Raji (cell line): Measurements from ENCODE around the gene PRKG1.

Experiments
- POLR2A ChIP-seq: IDR thresholded peaks from 2 replicates; pipeline ENCODE4 v1.6.1; 2011; ENCODE audit warnings: low read depth, low read length, control low read depth; ENCODE audit not compliant: insufficient read depth

PRKG1 gene

GRCh38 chr10:51711519-51711891 lies 637.2 kb downstream of the PRKG1 start:
- TF ChIP-seq POLR2A, result no peak

GRCh38 chr10:51716981-51717380 lies 642.7 kb downstream of the PRKG1 start:
- TF ChIP-seq POLR2A, result no peak

- TF ChIP-seq POLR2A, result no peak
Observed at GRCh38 chr10:51718804-51719291, 644.6 kb downstream of the PRKG1 start.

- TF ChIP-seq POLR2A, result no peak
Observed at GRCh38 chr10:51724038-51724437, 649.8 kb downstream of the PRKG1 start.

DNA sequence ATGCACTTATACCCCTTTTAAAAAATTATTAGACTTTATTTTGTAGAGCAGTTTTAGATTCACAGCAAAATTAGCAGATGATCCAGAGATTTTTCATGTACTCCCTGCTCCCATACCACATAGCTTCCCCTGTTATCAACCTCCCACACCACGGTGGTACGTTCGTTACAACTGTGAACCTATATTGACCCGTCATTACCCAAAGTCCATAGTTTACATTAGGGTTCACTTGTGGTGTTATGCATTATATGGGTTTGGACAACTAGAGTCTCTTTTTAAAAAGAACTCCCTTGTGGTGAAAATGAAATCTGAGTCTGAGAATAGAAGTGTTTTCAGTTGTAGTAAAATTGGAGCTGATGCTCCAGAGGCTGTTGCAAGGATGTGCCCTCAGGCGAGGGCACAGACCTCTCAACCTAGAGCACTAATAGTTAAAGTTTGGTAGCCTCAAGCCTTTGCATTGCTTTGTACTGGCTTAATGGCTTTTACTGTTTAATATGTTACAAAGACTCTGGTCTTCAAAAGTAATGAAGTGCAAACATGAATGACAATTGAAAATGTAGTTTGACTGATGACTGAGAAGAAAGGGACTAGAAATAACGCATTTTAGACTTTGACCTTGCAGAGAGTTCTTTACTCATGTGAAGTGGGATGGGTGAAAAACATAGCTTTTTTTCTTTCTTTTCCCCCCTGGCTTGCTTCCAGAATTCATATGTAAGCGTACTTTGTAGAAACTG lies 655.7 kb downstream of the PRKG1 start:
- TF ChIP-seq POLR2A, result no peak

DNA sequence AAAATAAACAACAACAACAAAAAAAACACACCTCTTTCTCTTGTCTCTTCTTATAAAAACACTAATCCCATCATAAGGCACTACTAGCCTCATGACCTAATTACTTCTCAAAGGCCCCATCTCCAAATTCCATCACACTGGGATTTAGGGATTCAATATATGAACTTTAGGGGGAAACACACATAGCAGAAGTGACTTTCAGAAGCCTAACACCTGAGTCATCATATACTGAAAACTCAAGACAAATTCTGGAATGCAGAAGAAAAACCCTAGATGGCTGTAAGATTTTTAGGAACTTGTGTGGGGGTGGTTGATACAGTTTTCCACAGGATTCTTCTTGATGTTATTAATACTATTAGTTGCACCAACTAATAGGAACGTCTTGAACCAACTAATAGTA lies 658.8 kb downstream of the PRKG1 start:
- no peak for TF ChIP-seq POLR2A

DNA sequence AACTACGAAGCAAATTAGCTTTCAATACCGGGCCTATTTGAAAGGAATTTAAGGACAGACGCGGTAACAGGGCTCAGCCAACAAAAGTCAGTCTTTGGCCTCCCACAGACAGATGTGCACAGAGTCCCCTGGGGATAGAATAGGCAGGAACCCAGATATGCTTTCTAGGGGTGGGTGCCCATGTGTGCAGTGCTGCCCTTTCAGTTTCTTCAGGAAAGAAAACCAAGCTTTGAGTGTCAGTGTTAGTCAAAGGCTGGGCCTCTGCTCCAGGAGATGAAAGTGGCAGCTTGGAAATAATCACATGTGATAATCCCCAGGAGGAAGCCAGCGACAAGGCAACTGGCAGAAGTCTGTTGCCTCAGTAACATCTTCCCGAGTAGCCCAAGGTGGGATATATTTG lies 668.9 kb downstream of the PRKG1 start:
- TF ChIP-seq POLR2A, result no peak

- no peak for TF ChIP-seq POLR2A
Observed at GRCh38 chr10:51744235-51745000, 670.1 kb downstream of the PRKG1 start.

DNA sequence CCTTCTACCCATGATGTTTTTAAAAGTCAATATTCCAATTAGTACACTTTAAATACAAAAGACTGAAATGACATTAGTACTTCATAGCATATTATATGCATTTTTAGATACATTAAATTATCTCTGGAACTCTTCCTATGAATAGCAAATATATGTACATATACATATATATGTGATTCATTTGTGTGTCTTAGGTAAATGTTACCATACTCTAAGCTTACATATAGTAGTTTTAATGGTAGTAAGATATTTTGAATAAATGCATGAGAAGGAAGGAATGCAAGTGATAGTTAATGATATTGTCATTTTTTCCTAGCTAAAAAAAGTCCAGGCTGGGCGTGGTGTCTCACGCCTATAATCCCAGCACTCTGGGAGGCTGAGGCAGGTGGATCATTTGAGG lies 671.1 kb downstream of the PRKG1 start:
- TF ChIP-seq POLR2A, result no peak

- TF ChIP-seq POLR2A, result no peak
Observed at GRCh38 chr10:51747216-51747615, 672.9 kb downstream of the PRKG1 start.

DNA sequence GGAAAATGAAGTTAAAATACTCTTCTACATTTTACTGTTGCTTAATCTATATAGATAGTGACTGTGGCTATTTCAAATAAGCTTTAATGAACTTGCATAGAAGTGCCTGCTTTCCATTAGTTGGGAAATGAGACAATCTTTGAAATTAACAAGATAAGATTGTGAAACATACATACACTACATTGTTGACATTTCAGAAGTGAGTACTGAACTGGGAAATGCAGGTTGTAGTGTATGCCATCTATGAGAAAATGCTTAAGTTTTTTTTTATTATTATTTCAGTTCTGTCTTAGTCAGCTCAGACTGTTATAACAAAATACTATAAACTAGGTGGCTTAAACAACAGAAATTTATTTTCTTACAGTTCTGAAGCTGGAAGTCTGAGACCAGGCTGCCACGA lies 674.7 kb downstream of the PRKG1 start:
- no peak for TF ChIP-seq POLR2A

DNA sequence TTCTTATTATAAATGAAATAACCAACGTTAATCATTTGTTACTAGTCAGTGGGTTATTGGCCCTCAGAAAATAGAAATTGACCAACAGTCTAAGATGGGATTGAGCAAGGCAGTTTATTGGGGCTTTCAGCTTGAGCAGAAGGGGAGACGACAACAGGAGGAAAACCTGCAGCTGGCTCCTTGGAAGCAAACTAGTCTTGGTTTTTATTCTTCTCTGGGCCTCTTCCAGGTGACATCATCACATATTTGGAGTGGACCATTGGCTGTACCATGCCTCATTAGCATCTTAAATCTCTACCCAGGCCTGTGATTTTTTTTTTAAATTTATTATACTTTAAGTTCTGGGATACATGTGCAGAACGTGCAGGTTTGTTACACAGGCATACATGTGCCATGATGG lies 684.1 kb downstream of the PRKG1 start:
- TF ChIP-seq POLR2A, result no peak

DNA sequence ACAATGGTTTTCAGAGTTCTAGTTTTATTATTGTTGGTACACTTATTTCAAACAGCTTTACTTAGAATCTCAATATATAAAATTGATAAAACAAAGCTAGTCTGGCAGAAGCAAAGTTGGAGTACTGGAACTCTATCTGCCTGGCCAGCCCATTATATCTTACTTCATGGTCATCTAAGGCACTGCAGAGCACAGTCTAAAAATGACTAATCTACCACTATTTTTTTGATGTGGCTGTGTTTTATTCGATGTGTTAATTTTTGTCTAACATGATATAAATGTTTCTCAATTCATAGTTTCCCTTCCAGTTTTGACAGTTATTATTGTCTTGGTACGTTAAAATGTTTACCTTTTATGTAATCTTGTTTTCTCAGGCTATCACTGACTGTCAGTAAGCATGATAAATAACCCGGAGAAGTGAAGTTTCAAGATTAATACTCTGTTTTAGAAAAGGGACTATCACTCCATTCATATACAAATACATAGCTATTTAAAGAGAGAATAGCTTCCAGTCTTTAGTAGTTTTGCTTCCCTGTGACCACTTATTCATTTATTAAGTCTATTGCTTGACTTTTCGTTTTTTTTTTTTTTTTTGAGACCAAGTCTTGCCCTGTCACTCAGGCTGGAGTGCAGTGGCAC lies 685.7 kb downstream of the PRKG1 start:
- TF ChIP-seq POLR2A, result no peak

- no peak for TF ChIP-seq POLR2A
Observed at GRCh38 chr10:51760864-51761640, 686.8 kb downstream of the PRKG1 start.

- TF ChIP-seq POLR2A, result no peak
Observed at GRCh38 chr10:51763746-51764145, 689.5 kb downstream of the PRKG1 start.
